Ishikawa (cell line): ENCODE measurements around the gene VWA8.

Experiments
- CEBPB ChIP-seq: IDR thresholded peaks from 2 replicates; pipeline ENCODE4 v1.6.1; 2012
- CREB1 ChIP-seq: IDR thresholded peaks from 2 replicates; pipeline ENCODE4 v1.6.1; 2012; ENCODE audit warnings: low read depth
- EGR1 ChIP-seq: IDR thresholded peaks from 2 replicates; pipeline ENCODE4 v1.6.1; 2012
- EP300 ChIP-seq: IDR thresholded peaks from 2 replicates; pipeline ENCODE4 v1.6.1; 2012; ENCODE audit warnings: borderline replicate concordance
- FOXM1 ChIP-seq: IDR thresholded peaks from 2 replicates; pipeline ENCODE4 v1.6.1; 2012; ENCODE audit warnings: low read depth, borderline replicate concordance
- MAX ChIP-seq: IDR thresholded peaks from 2 replicates; pipeline ENCODE4 v1.6.1; 2012
- NFIC ChIP-seq: IDR thresholded peaks from 2 replicates; pipeline ENCODE4 v1.6.1; 2012
- RAD21 ChIP-seq: IDR thresholded peaks from 2 replicates; pipeline ENCODE4 v1.6.1; 2012; ENCODE audit warnings: low read depth
- REST ChIP-seq: IDR thresholded peaks from 2 replicates; pipeline ENCODE4 v1.6.1; 2012; ENCODE audit warnings: low read depth, mild to moderate bottlenecking
- TAF1 ChIP-seq: IDR thresholded peaks from 2 replicates; pipeline ENCODE4 v1.6.1; 2012; ENCODE audit warnings: low read depth, mild to moderate bottlenecking
- TCF12 ChIP-seq: IDR thresholded peaks from 2 replicates; pipeline ENCODE4 v1.6.1; 2012; ENCODE audit warnings: low read depth
- TEAD4 ChIP-seq: IDR thresholded peaks from 2 replicates; pipeline ENCODE4 v1.6.1; 2012
- YY1 ChIP-seq: IDR thresholded peaks from 2 replicates; pipeline ENCODE4 v1.6.1; 2012; ENCODE audit warnings: low read depth
- ZBTB7A ChIP-seq: IDR thresholded peaks from 2 replicates; pipeline ENCODE4 v1.6.1; 2012; ENCODE audit warnings: low read depth
- TF ChIP-seq, protein P1 (sequence below): IDR thresholded peaks from 2 replicates; pipeline ENCODE4 v1.6.1; 2012

Gene VWA8

DNA sequence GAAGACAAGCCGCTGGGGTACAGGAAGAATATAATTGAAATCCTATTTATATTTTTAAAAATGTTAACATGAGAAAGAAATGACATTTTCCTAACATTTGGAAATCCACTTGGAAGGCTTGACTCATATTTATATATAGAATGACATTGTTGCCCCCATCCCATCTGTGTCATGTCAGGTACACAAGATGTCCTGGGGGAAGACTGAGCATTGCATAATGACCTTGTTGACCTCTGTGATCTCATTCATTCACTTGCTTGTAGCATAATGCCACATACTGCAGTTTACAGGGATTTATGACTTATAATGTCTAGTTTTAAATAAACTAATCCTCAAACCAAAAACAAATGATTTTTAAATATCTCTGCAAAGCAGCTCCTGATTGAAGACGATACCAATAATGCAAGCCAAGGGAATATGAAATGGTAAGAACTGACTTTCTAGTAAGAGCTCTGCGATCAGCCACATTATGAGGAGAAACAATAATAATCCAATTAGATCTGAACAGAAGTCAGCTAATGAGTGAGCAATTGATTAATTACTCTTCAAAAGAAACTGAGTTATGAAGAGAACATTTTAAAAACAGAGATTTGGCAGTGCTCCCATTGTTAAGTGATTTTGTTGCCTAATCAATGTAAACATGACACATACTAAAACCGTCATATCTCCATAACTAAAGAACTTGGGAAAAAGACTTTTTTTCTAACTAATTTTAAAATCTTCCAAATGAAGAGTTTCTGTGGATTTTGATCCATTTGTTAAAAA, 21.2 kb upstream of the VWA8 start:
- TF ChIP-seq RAD21 = no peak
- TF ChIP-seq CEBPB = no peak
- no peak for TF ChIP-seq EGR1
- no peak for TF ChIP-seq MAX

DNA sequence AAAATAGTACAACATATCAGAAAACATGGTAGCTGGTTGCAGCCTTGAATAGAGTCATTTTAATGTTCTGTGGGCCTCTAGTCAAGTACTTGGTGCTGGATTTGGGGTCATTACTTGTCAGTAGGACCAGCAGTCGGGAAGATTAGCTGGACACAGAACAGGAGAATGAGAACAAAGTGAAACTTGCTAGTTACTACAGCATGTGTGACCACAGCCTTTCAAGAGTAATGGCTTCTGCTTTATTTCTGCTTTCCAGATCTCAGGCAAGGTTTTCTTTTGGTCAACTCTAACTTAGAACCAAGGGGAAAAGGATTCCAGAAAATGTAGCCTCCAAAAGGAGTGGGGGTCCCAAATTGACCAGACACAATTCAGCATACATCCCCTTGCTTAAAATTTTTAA, 17.1 kb upstream of the VWA8 start:
- TF ChIP-seq CEBPB (no peak), CREB1 (no peak)

DNA sequence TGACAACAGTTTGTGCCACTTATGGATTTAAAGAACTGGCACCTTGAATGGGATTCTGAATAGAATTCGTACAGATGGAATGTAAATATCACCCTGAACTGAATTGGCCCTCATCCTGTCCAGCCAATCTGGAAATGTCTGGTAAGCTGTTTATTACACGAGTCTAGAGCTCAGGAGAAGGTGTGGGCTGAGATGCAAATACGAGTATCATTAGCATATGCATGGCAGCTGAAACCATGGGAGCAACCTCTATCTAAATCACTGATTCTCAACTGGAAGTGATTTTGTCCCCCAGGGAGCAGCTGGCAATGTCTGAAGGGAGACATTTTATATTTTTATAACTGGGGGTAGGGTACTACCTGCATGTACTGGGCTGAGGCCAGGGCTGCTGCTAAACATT, 15.6 kb upstream of the VWA8 start:
- no peak for TF ChIP-seq MAX

DNA sequence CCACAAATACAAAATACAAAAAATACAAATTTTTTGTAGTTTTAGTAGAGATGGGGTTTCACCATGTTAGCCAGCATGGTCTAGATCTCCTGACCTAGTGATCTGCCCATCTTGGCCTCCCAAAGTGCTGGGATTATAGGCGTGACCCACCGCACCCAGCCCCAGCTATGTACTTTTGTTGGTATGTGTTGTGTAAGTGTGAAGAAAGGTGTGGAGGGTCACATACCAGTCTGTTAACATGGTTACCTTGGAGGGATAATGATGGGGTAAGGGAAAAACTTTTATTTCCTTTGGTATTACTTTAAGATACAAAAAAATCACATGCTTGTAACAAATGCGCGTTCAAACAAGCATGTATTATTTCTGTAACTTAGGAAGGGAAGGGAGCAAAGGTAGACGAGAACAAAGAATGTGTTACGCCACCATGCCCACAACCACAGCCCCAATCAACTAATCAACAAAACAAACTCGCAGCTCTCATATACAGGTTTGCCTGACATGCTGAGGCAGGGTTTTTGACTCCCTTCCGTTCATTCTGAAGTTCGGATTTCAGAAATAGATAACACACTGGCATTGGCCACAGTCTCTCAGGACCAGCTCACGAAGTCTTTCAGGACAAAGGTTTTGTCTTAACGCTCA, 13.5 kb upstream of the VWA8 start:
- TF ChIP-seq FOXM1 (no peak), YY1 (no peak), ZBTB7A (no peak), MAX (no peak)

GRCh38 chr13:41973247-41973741, 12.4 kb upstream of the VWA8 start:
- no peak for TF ChIP-seq TAF1
- no peak for TF ChIP-seq CEBPB
- no peak for TF ChIP-seq FOXM1
- no peak for TF ChIP-seq NFIC
- TF ChIP-seq TEAD4 = no peak
- no peak for TF ChIP-seq RAD21
- TF ChIP-seq, protein P1, sequence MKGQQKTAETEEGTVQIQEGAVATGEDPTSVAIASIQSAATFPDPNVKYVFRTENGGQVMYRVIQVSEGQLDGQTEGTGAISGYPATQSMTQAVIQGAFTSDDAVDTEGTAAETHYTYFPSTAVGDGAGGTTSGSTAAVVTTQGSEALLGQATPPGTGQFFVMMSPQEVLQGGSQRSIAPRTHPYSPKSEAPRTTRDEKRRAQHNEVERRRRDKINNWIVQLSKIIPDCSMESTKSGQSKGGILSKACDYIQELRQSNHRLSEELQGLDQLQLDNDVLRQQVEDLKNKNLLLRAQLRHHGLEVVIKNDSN = no peak
- no peak for TF ChIP-seq EP300
- TF ChIP-seq CREB1 = no peak
- no peak for TF ChIP-seq REST
- TF ChIP-seq EGR1 = no peak
- no peak for TF ChIP-seq MAX
- TF ChIP-seq YY1 = no peak
- no peak for TF ChIP-seq ZBTB7A
- no peak for TF ChIP-seq TCF12

GRCh38 chr13:41971848-41972247, 10.9 kb upstream of the VWA8 start:
- TF ChIP-seq NFIC = no peak
- no peak for TF ChIP-seq TEAD4
- no peak for TF ChIP-seq TAF1
- TF ChIP-seq, protein P1 = no peak
- no peak for TF ChIP-seq TCF12
- no peak for TF ChIP-seq REST
- TF ChIP-seq ZBTB7A = no peak
- no peak for TF ChIP-seq MAX
- TF ChIP-seq EP300 = no peak
- TF ChIP-seq EGR1 = no peak
- no peak for TF ChIP-seq CEBPB
- TF ChIP-seq YY1 = no peak
- TF ChIP-seq RAD21 = no peak
- no peak for TF ChIP-seq CREB1
